K562 (cell line): ENCODE results near the gene CDCA5. TPM values are rescaled to one million over a fixed set of nuclear protein-coding genes. Genes with fewer than 3 reads are reported as not detected.
A peak's percentile ranks its signal among the peaks of the same experiment; 100 is the strongest.

Experiments
- BHLHE40 ChIP-seq: IDR thresholded peaks from 2 replicates; pipeline ENCODE4 v1.6.1; 2011; ENCODE audit warnings: low read length, improper control_type of control experiment
- ESRRA ChIP-seq: fragments of 450-650 bp; IDR thresholded peaks from 2 replicates; pipeline ENCODE4 v1.6.1; 2014; ENCODE audit warnings: low read depth, mild to moderate bottlenecking, moderate library complexity, borderline replicate concordance
- NELFE ChIP-seq: IDR thresholded peaks from 2 replicates; pipeline ENCODE4 v1.6.1; 2011; ENCODE audit warnings: mild to moderate bottlenecking; ENCODE audit not compliant: insufficient read depth, insufficient read length
- NFATC3 ChIP-seq: fragments of 450-650 bp; IDR thresholded peaks from 2 replicates; pipeline ENCODE4 v1.6.1; 2017; ENCODE audit warnings: mild to moderate bottlenecking
- NFYB ChIP-seq: IDR thresholded peaks from 2 replicates; pipeline ENCODE4 v1.6.1; 2011; ENCODE audit warnings: mild to moderate bottlenecking, moderate library complexity; ENCODE audit not compliant: insufficient read length; ENCODE audit errors: extremely low read depth
- NR4A1 ChIP-seq, 2 experiments: fragments of 250-450 bp in 1 of 2; fragments of 450-650 bp in 1 of 2; sonication (Bioruptor Pico) in 1 of 2; IDR thresholded peaks; 2 replicates each; pipeline versions ENCODE4 v1.4.0 to v1.6.1; 2016 to 2020; ENCODE audit warnings: mild to moderate bottlenecking in 2 of 2, missing compliant biosample characterization in 1 of 2, missing genetic modification characterization in 1 of 2, moderate library complexity in 1 of 2
- PRPF4 ChIP-seq: fragments of 200-400 bp; formaldehyde crosslinking; IDR thresholded peaks from one replicate; pipeline ENCODE4 v1.6.1; 2017; ENCODE audit warnings: low read length, low read depth, mild to moderate bottlenecking; ENCODE audit not compliant: insufficient read depth, poor library complexity, severe bottlenecking
- RHOXF2B ChIP-seq: fragments of 250-450 bp; sonication (Bioruptor Pico); conservative IDR thresholded peaks from 2 replicates; pipeline ENCODE4 v1.5.1; 2021
- SNRNP70 ChIP-seq: fragments of 200-400 bp; formaldehyde crosslinking; optimal IDR thresholded peaks from 2 replicates; pipeline ENCODE3; 2017; ENCODE audit warnings: low read depth, low read length
- ZNF134 ChIP-seq: fragments of 250-450 bp; sonication (Bioruptor Pico); conservative IDR thresholded peaks from 2 replicates; pipeline ENCODE4 v1.4.0; 2020
- ZNF24 ChIP-seq: fragments of 450-650 bp; IDR thresholded peaks from 2 replicates; pipeline ENCODE4 v1.6.1; 2016
- polyA plus RNA-seq, 8 experiments: library from polyadenylated mRNA; depleted of rRNA in 4 of 8; stranded (reverse) in 5 of 8; unstranded in 3 of 8; fragments of >200 nt; fragmentation: Nextera tagmentation in 2 of 8; fragmentation: Illumina TruSeq in 1 of 8; extraction: Ambion mirVana in 2 of 8; extraction: Trizol in 1 of 8; gene quantifications; 2 replicates each; pipeline versions ENCODE4 v1.2.1 to v1.2.3, GENCODE V29; 2011 to 2014; ENCODE audit warnings: inconsistent platforms in 1 of 8, missing spikeins in 1 of 8
- total RNA-seq, 7 experiments: library from RNA; depleted of rRNA in 6 of 7; stranded (reverse); fragments of >200 nt in 6 of 7; fragmentation: Illumina TruSeq in 2 of 7; extraction: Trizol in 2 of 7; gene quantifications; 2 replicates each; pipeline versions ENCODE4 v1.2.1 to v1.2.3, GENCODE V29; 2011 to 2021; ENCODE audit warnings: low replicate concordance in 1 of 7
- TF ChIP-seq, protein P1 (sequence below): fragments of 250-450 bp; sonication (Bioruptor Pico); IDR thresholded peaks from 2 replicates; pipeline ENCODE4 v1.4.0; 2020
- TF ChIP-seq, protein P2 (sequence below): sonication (generic); formaldehyde crosslinking; IDR thresholded peaks from 2 replicates; pipeline ENCODE4 v1.8.1; 2022; ENCODE audit warnings: missing genetic modification reagents
- TF ChIP-seq, protein P3 (sequence below): fragments of 450-650 bp; IDR thresholded peaks from 2 replicates; pipeline ENCODE4 v1.6.1; 2016; ENCODE audit warnings: mild to moderate bottlenecking, moderate library complexity

The CDCA5 gene
- total and polyA plus RNA-seq, 9 of the 15 experiments (the other 6 are each of a cell fraction or from before 2014, with no cell fraction given), result 18.9 to 94.3 (median 64.6) TPM

DNA sequence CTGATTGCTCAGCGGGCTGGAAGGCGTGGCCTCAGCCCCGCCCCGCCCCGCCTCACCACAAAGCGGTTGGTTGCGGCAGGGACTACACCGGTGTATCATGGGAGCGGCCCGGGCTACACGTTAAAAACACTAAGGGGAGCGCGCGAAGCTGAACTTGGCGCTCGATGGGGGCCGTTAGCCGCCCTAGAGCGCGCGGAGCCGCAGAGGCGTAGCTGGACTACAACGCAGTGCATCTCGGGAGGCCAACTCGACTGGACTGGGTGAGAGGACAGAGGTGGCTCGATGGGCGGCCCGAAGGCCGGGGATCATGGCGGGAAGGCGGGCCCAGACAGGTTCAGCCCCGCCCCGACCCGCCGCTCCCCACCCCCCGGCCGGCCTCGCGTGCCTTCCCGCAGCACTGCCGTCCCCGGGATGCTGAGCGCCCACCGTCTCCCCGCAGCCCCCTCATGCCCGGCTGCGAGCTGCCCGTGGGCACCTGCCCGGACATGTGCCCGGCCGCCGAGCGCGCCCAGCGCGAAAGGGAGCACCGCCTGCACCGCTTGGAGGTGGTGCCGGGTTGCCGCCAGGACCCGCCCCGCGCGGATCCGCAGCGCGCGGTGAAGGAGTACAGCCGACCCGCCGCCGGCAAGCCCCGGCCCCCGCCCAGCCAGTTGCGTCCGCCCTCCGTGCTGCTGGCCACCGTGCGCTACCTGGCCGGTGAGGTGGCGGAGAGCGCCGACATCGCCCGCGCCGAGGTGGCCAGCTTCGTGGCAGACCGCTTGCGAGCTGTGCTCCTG lies 42.8 kb downstream of the CDCA5 start, which contains the start of gene SAC3D1 (continued):
- TF ChIP-seq, protein P1, sequence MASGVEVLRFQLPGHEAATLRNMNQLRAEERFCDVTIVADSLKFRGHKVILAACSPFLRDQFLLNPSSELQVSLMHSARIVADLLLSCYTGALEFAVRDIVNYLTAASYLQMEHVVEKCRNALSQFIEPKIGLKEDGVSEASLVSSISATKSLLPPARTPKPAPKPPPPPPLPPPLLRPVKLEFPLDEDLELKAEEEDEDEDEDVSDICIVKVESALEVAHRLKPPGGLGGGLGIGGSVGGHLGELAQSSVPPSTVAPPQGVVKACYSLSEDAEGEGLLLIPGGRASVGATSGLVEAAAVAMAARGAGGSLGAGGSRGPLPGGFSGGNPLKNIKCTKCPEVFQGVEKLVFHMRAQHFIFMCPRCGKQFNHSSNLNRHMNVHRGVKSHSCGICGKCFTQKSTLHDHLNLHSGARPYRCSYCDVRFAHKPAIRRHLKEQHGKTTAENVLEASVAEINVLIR (CRISPR knock-in tag), result no peak
- TF ChIP-seq ZNF134 (CRISPR knock-in tag) (no peak), RHOXF2B (CRISPR knock-in tag) (no peak), ESRRA (peak; percentile 80), NR4A1 (CRISPR knock-in tag; IDR thresholded peaks at IDR 0.05) (no peak), NR4A1 (tag; IDR thresholded peaks at IDR 0.05) (no peak), BHLHE40 (no peak), PRPF4 (no peak), NELFE (no peak), NFYB (no peak), NFATC3 (no peak), SNRNP70 (no peak), ZNF24 (no peak)
- TF ChIP-seq, protein P2, sequence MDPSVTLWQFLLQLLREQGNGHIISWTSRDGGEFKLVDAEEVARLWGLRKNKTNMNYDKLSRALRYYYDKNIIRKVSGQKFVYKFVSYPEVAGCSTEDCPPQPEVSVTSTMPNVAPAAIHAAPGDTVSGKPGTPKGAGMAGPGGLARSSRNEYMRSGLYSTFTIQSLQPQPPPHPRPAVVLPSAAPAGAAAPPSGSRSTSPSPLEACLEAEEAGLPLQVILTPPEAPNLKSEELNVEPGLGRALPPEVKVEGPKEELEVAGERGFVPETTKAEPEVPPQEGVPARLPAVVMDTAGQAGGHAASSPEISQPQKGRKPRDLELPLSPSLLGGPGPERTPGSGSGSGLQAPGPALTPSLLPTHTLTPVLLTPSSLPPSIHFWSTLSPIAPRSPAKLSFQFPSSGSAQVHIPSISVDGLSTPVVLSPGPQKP (CRISPR knock-in tag), result no peak
- TF ChIP-seq, protein P3, sequence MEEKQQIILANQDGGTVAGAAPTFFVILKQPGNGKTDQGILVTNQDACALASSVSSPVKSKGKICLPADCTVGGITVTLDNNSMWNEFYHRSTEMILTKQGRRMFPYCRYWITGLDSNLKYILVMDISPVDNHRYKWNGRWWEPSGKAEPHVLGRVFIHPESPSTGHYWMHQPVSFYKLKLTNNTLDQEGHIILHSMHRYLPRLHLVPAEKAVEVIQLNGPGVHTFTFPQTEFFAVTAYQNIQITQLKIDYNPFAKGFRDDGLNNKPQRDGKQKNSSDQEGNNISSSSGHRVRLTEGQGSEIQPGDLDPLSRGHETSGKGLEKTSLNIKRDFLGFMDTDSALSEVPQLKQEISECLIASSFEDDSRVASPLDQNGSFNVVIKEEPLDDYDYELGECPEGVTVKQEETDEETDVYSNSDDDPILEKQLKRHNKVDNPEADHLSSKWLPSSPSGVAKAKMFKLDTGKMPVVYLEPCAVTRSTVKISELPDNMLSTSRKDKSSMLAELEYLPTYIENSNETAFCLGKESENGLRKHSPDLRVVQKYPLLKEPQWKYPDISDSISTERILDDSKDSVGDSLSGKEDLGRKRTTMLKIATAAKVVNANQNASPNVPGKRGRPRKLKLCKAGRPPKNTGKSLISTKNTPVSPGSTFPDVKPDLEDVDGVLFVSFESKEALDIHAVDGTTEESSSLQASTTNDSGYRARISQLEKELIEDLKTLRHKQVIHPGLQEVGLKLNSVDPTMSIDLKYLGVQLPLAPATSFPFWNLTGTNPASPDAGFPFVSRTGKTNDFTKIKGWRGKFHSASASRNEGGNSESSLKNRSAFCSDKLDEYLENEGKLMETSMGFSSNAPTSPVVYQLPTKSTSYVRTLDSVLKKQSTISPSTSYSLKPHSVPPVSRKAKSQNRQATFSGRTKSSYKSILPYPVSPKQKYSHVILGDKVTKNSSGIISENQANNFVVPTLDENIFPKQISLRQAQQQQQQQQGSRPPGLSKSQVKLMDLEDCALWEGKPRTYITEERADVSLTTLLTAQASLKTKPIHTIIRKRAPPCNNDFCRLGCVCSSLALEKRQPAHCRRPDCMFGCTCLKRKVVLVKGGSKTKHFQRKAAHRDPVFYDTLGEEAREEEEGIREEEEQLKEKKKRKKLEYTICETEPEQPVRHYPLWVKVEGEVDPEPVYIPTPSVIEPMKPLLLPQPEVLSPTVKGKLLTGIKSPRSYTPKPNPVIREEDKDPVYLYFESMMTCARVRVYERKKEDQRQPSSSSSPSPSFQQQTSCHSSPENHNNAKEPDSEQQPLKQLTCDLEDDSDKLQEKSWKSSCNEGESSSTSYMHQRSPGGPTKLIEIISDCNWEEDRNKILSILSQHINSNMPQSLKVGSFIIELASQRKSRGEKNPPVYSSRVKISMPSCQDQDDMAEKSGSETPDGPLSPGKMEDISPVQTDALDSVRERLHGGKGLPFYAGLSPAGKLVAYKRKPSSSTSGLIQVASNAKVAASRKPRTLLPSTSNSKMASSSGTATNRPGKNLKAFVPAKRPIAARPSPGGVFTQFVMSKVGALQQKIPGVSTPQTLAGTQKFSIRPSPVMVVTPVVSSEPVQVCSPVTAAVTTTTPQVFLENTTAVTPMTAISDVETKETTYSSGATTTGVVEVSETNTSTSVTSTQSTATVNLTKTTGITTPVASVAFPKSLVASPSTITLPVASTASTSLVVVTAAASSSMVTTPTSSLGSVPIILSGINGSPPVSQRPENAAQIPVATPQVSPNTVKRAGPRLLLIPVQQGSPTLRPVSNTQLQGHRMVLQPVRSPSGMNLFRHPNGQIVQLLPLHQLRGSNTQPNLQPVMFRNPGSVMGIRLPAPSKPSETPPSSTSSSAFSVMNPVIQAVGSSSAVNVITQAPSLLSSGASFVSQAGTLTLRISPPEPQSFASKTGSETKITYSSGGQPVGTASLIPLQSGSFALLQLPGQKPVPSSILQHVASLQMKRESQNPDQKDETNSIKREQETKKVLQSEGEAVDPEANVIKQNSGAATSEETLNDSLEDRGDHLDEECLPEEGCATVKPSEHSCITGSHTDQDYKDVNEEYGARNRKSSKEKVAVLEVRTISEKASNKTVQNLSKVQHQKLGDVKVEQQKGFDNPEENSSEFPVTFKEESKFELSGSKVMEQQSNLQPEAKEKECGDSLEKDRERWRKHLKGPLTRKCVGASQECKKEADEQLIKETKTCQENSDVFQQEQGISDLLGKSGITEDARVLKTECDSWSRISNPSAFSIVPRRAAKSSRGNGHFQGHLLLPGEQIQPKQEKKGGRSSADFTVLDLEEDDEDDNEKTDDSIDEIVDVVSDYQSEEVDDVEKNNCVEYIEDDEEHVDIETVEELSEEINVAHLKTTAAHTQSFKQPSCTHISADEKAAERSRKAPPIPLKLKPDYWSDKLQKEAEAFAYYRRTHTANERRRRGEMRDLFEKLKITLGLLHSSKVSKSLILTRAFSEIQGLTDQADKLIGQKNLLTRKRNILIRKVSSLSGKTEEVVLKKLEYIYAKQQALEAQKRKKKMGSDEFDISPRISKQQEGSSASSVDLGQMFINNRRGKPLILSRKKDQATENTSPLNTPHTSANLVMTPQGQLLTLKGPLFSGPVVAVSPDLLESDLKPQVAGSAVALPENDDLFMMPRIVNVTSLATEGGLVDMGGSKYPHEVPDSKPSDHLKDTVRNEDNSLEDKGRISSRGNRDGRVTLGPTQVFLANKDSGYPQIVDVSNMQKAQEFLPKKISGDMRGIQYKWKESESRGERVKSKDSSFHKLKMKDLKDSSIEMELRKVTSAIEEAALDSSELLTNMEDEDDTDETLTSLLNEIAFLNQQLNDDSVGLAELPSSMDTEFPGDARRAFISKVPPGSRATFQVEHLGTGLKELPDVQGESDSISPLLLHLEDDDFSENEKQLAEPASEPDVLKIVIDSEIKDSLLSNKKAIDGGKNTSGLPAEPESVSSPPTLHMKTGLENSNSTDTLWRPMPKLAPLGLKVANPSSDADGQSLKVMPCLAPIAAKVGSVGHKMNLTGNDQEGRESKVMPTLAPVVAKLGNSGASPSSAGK, result peak; percentile 31; the same call in 1 of the 2 replicates
